Heart left ventricle (tissue), 16 donors: Measurements from ENCODE around the gene HOMEZ. TPM values are rescaled to one million over a fixed set of nuclear protein-coding genes. Genes with fewer than 3 reads are reported as not detected.
"Not testable (repeated sequence)": the region's sequence is repeated elsewhere in the genome, so short reads cannot be mapped to it uniquely, and the experiment has no call there.

ENCODE experiments used
- ATAC-seq, 4 donors: fragments of 200-7000 bp; cut with Tn5 transposase; one replicate each; pipeline ENCODE4 v1.9.1; 2020 to 2022; ENCODE audit warnings: moderate library complexity in 4 of 4, mild to moderate bottlenecking in 3 of 4, moderate number of reproducible peaks in 1 of 4
- DNase-seq, 5 donors: peaks; one replicate each; pipeline ENCODE4 v3.0.0-alpha.2; 2020
- H3K27ac ChIP-seq, 12 donors: fragments of 200-600 bp; sonication (generic) in 4 of 12; one replicate each; pipeline versions ENCODE4 v1.5.0 to v1.8.0; 2016 to 2022; ENCODE audit warnings: mild to moderate bottlenecking in 2 of 12
- H3K27me3 ChIP-seq, 9 donors: fragments of 200-600 bp; sonication (generic) in 2 of 9; one replicate each; pipeline versions ENCODE4 v1.5.1 to v1.8.0; 2016 to 2022; ENCODE audit warnings: mild to moderate bottlenecking in 3 of 9
- H3K36me3 ChIP-seq, 9 donors: fragments of 200-600 bp; sonication (generic) in 2 of 9; one replicate each; pipeline versions ENCODE4 v1.5.0 to v1.8.0; 2018 to 2022; ENCODE audit warnings: mild to moderate bottlenecking in 2 of 9
- H3K4me1 ChIP-seq, 12 donors: fragments of 200-600 bp; sonication (generic) in 4 of 12; one replicate each; pipeline versions ENCODE4 v1.5.0 to v1.8.0; 2016 to 2022; ENCODE audit warnings: mild to moderate bottlenecking in 3 of 12
- H3K4me3 ChIP-seq, 12 donors: fragments of 200-600 bp; sonication (generic) in 4 of 12; one replicate each; pipeline versions ENCODE4 v1.5.0 to v1.8.0; 2017 to 2022; ENCODE audit warnings: mild to moderate bottlenecking in 9 of 12, moderate library complexity in 4 of 12
- H3K9me3 ChIP-seq, 12 donors: fragments of 200-600 bp; sonication (generic) in 4 of 12; one replicate each; pipeline versions ENCODE4 v1.5.0 to v1.8.0; 2016 to 2022; ENCODE audit warnings: mild to moderate bottlenecking in 1 of 12
- CTCF ChIP-seq, 12 donors: fragments of 200-600 bp; sonication (generic) in 4 of 12; IDR thresholded peaks; one replicate each; pipeline versions ENCODE4 v1.5.0 to v1.8.0; 2018 to 2022; ENCODE audit warnings: antibody characterized with exemption in 12 of 12, mild to moderate bottlenecking in 5 of 12
- POLR2A ChIP-seq, 2 donors: fragments of 450-650 bp; IDR thresholded peaks; one replicate each; pipeline ENCODE4 v1.6.1; 2017; ENCODE audit warnings: antibody characterized with exemption in 2 of 2, mild to moderate bottlenecking in 2 of 2, moderate library complexity in 2 of 2
- WGBS, 4 donors: extraction: QIAGEN DNeasy Blood & Tissue Kit in 2 of 4; methylation state at CpG; one replicate each; pipeline versions ENCODE4 v1.1.5 to v1.1.7; 2013 to 2018; 5-methylcytosine and 5-hydroxymethylcytosine counted together
- intact Hi-C, 10 donors: fragments of 100-400 bp; cut with DNase I; formaldehyde crosslinking; loops; one replicate each; pipeline versions ENCODE4 v1.11.1 to v1.14.2; 2022
- polyA plus RNA-seq, 2 donors: library from polyadenylated mRNA; stranded (reverse); fragments of 200-250 nt; gene quantifications; one replicate each; pipeline ENCODE4 v1.2.3, GENCODE V29; 2013
- total RNA-seq, 9 donors: library from RNA; depleted of rRNA in 2 of 9; stranded (reverse); fragments of >200 nt in 2 of 9; fragmentation: NEBNext Ultra II Directional in 3 of 9; extraction: Animal tissue kit (Norgen Biotek cat#: 25700) in 3 of 9; gene quantifications; one replicate each; pipeline versions ENCODE4 v1.1.0 to v1.2.4, GENCODE V29; 2016 to 2023
- donor health status: ischemic (EF 13 %, LVEDD 7.1; RV severe dilation, severe dysfunction).
- donor health status: healthy with polysubstance abuse.
- donor health status: DM: no; HTN: yes; CAD: no.
- donor health status: DM: no; HTN: no; CAD: no.
- donor health status: ischemic (EF 25% LVEDD 6.9; RV normal size, moderate dysfunction).
- donor health status: ischemic (EF 25% LVEDD 5.7; RV mildly dilated, moderate dysfunction).
- donor health status: healthy.
- donor health status: DM: yes; HTN: yes; CAD: no.
- donor health status: ischemic (EF 35%, LVEDD 5.7; RV mildly dilated, moderate dysfunction).
- donor health status: nonischemic (EF 11% LVEDD 7.7; RV severe dilation, severe dysfunction).
- donor health status: DM: yes; HTN: yes; CAD: no.
- donor health status: PGD.
- donor health status: ischemic (EF 29% LVEDD 5.4; RV normal size, mild dysfunction).
- donor health status: nonischemic (EF 23%, LVEDD 6.1; RV moderate dilation, normal function).

Gene HOMEZ
- total and polyA plus RNA-seq, 11 donors = 6.2 to 13.0 (median 9.2) TPM

GRCh38 chr14:23326491-23327332, 40.8 kb upstream of the HOMEZ start:
- no peaks in the 10 kb centered on the region for H3K27me3 ChIP-seq
- DNase-seq (no peak), ATAC-seq (no peak)
- H3K27ac ChIP-seq = no peak overlapping the region
- WGBS, 4 donors = 74 to 81% (median 78%) methylated on average over 13 of the region's 13 CpGs
- H3K4me1 ChIP-seq = peaks cover 0 to 22% (median 13%) of the 10 kb centered on the region in 12 donors
- H3K36me3 ChIP-seq = peaks cover 0 to 39% (median 33%) of the 10 kb centered on the region in 9 donors
- intact Hi-C loops = loop anchor here in 9 of 10 donors (2.0 to 10.0 kb wide), 11 partner anchors 36 to 238 kb away; partner anchors contain the start of genes AP1G2 (in 5 of the 9), CMTM5 (in 2 of the 9), NGDN (in 2 of the 9) and THTPA (in 1 of the 9)
- no peaks in the 10 kb centered on the region for H3K9me3 ChIP-seq
- H3K4me3 ChIP-seq = no peak overlapping the region
- no peak for TF ChIP-seq POLR2A (IDR thresholded peaks at IDR 0.05)
- no peak for TF ChIP-seq CTCF (IDR thresholded peaks at IDR 0.05)

GRCh38 chr14:23325746-23326145, 39.8 kb upstream of the HOMEZ start:
- H3K4me3 ChIP-seq, ATAC-seq, DNase-seq, H3K27me3 ChIP-seq, H3K27ac ChIP-seq, H3K9me3 ChIP-seq: not testable (repeated sequence)
- intact Hi-C loops = loop anchor here in 9 of 10 donors (2.0 to 10.0 kb wide), 11 partner anchors 37 to 239 kb away; partner anchors contain the start of genes AP1G2 (in 5 of the 9), CMTM5 (in 2 of the 9), NGDN (in 2 of the 9) and THTPA (in 1 of the 9)
- Histone ChIP-seq H3K36me3 (peaks cover 0 to 39% (median 33%) of the 10 kb centered on the region in 9 donors), H3K4me1 (peaks cover 0 to 22% (median 13%) of the 10 kb centered on the region in 12 donors)
- 89 to 92% (median 90%) methylated on average over 5 of the region's 5 CpGs for WGBS, 4 donors

GRCh38 chr14:23324993-23325392, 39.1 kb upstream of the HOMEZ start:
- peaks cover 0 to 39% (median 33%) of the 10 kb centered on the region in 9 donors for H3K36me3 ChIP-seq
- 71 to 79% (median 76%) methylated on average over 7 of the region's 7 CpGs for WGBS, 4 donors
- H3K4me3 ChIP-seq = no peak overlapping the region
- H3K9me3 ChIP-seq = no peaks in the 10 kb centered on the region
- intact Hi-C loops = loop anchor here in 9 of 10 donors (5.0 to 10.0 kb wide), 10 partner anchors 37 to 240 kb away; partner anchors contain the start of genes AP1G2 (in 5 of the 9), NGDN (in 4 of the 9), CMTM5 (in 2 of the 9) and THTPA (in 1 of the 9)
- H3K27ac ChIP-seq = no peak overlapping the region
- DNase-seq (no peak), ATAC-seq (no peak)
- TF ChIP-seq CTCF (IDR thresholded peaks at IDR 0.05) = no peak
- TF ChIP-seq POLR2A (IDR thresholded peaks at IDR 0.05) = no peak
- H3K27me3 ChIP-seq = no peaks in the 10 kb centered on the region
- H3K4me1 ChIP-seq = peaks cover 4 to 29% (median 16%) of the 10 kb centered on the region in 12 donors

- WGBS, 4 donors = 78 to 93% (median 85%) methylated on average over 2 of the region's 2 CpGs
- H3K4me3 ChIP-seq = no peak overlapping the region
- DNase-seq (no peak), ATAC-seq (no peak)
- H3K27ac ChIP-seq = no peak overlapping the region
- intact Hi-C loops = loop anchor here in 7 of 10 donors (5.0 to 10.0 kb wide), 4 partner anchors 130 to 240 kb away; partner anchors contain the start of genes AP1G2 (in 5 of the 7), NGDN (in 2 of the 7), THTPA (in 1 of the 7) and ZFHX2 (in 1 of the 7)
- no peaks in the 10 kb centered on the region for H3K27me3 ChIP-seq
- H3K9me3 ChIP-seq = no peaks in the 10 kb centered on the region
- TF ChIP-seq POLR2A (IDR thresholded peaks at IDR 0.05) = no peak
- no peak for TF ChIP-seq CTCF (IDR thresholded peaks at IDR 0.05)
- H3K4me1 ChIP-seq = peaks cover 4 to 29% (median 16%) of the 10 kb centered on the region in 12 donors
- peaks cover 0 to 39% (median 33%) of the 10 kb centered on the region in 9 donors for H3K36me3 ChIP-seq
These were observed 38.5 kb upstream of the HOMEZ start for GRCh38 chr14:23324455-23324846.
